AG09309 (cell line): ENCODE results near the gene KLF15.

ENCODE experiments used
- DNase-seq: peaks from one replicate; pipeline ENCODE4 v3.0.0-alpha.2; 2010; ENCODE audit warnings: low read depth
- H3K4me3 ChIP-seq: 2 replicates; pipeline ENCODE4 v1.5.1; 2011; ENCODE audit warnings: mild to moderate bottlenecking, low read depth, low read length, moderate library complexity; ENCODE audit not compliant: control insufficient read depth
- TF ChIP-seq, protein P1 (sequence below): IDR thresholded peaks from 2 replicates; pipeline ENCODE4 v1.5.1; 2011; ENCODE audit warnings: mild to moderate bottlenecking, low read depth, low read length, inconsistent platforms; ENCODE audit not compliant: insufficient read depth, control insufficient read depth; ENCODE audit errors: missing control alignments

Gene KLF15

DNA sequence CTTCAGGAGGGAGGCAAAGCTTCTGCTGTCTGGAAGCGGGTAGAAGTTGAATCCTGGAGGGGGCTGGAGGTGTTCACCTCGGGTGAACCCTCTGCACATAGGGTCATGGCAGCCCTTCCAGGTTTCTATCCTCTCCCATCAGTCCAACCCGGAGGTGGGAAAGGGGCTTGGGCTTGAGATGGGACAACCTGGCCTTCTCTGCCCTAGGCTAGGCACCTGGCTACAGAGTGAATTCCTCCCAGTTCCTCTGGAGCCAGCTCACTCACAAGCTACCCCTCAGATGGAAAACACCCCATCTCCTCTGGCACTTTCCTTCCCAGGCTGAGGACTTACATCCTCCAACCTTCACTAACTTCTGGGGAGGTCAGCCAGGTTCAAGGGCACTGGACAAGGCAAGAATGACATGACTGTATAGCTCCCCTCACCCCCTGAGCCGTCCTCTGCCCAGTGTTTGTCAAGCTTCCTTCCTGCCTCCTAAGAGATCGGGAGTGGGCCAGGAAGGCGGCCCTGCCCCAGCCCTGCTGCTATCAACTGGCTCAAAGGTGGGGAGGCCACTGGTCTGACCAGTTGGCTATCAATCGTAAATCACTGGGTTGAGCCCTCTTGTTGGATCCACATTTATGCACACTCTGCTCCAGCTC, 45.8 kb downstream of the KLF15 start:
- TF ChIP-seq, protein P1, sequence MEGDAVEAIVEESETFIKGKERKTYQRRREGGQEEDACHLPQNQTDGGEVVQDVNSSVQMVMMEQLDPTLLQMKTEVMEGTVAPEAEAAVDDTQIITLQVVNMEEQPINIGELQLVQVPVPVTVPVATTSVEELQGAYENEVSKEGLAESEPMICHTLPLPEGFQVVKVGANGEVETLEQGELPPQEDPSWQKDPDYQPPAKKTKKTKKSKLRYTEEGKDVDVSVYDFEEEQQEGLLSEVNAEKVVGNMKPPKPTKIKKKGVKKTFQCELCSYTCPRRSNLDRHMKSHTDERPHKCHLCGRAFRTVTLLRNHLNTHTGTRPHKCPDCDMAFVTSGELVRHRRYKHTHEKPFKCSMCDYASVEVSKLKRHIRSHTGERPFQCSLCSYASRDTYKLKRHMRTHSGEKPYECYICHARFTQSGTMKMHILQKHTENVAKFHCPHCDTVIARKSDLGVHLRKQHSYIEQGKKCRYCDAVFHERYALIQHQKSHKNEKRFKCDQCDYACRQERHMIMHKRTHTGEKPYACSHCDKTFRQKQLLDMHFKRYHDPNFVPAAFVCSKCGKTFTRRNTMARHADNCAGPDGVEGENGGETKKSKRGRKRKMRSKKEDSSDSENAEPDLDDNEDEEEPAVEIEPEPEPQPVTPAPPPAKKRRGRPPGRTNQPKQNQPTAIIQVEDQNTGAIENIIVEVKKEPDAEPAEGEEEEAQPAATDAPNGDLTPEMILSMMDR = no peak
- no peak for DNase-seq
- H3K4me3 ChIP-seq = no peak overlapping the region

DNA sequence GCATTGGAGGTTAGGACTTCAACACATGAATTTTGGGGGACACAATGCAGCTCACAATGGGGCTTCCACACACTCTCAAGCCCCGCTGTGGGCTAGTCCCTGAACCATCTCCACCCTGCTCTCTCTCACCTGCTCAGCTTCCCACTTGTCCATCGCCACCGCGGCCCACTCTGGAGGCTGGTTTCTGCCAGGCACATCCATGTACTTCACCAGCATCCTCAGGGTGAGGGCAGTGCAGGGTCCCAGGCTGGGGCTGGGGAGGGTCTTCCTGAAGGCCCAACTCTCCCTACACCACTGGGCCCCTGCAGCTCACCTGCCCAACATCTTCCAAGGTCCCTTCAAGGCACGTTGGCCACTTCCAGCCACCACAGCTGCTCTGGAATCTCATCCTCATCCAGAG, 46.4 kb downstream of the KLF15 start:
- TF ChIP-seq, protein P1 = no peak
- no peak for DNase-seq
- no peak overlapping the region for H3K4me3 ChIP-seq

DNA sequence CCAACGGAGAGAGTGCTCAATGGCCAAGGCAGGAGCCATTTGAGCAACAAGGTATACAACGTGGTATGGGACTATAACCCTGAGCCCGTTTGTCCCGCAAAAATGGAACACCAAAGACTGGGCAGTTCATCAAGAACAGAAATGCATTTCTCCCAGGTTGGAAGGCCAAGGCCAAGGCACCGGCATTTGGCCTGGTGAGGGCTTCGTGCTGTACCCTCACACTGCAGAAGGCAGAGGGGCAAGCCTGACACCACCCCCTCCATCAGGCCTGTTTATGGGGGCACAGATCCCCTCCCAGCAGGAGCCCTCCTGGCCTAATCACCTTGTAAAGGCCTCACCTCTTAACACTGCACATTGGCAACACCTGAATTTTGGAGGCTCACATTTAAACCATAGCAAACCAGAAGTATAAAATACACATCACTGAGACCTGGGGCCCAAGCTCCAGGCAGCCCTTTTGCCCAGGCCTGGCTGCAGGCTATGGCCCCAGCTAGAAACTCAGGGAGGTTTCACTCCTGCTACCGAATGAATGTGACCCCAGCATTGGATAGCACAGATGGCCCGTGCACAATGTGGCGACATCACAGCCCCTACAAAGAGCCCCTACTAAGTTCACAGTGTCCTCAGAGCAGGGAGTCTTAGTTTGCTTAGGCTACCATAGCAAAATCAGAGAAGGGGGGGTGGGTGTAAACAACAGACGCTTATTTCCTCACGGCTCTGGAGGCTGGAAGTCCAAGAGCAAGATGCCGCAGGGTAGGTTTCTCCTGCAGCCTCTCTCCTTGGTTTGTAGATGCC, 47.1 kb downstream of the KLF15 start:
- no peak overlapping the region for H3K4me3 ChIP-seq
- DNase-seq = no peak
- TF ChIP-seq, protein P1 = no peak

DNA sequence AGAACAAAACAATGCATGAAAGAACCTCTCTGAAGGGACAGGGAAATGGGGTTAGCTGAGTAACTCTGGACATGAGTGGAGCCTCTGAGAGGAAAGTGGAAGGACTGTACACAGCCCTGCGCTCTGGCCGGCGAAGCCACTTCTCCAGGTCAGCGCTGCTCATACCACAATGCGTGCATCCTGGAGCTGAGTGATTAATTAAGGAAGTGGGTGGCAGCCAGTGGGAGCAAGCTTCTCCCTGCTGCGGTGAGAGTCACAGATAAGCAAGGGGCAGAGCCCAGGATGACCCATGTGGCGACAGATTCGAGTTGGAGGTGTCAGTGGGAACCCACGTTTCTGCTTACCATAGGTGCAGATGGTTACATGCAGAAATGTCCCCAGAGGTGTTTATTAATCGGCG, 48.0 kb downstream of the KLF15 start:
- TF ChIP-seq, protein P1 = no peak
- no peak overlapping the region for H3K4me3 ChIP-seq
- no peak for DNase-seq

DNA sequence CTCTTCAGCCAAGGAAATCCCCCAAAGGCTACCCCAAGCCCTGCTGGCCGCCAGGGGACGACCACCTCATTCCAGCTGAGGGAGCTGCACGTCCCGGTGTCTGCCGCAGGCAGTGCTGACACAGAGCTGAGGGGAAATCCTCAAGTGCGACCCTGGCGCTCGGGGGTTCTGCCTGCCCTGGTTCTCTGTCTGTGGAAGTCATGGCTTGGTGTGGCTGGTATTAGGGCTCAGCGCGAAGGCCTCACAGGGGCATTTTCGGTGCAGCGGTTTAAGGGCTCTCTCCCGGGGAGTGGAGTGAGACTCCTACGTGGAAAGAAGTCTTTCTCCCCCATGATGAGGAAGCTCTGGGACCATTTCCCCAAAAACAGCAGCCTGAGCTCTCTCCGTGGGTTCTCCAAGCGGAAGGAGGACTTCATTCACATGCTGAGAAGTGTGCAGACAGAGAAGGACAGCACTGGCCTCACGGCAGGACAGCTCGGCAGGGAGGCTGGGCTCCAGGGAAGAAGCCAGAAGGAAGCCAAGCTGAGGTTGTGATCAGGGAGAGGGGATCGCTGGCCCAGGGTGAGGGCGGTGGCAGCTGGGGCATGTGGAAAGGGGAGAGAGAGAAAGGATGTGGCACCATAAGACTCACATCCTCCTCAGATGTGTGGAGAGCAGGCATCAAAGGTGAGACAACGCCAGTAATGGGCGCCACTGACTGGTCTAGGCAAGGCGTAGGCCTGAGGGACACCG, 48.6 kb downstream of the KLF15 start:
- no peak overlapping the region for H3K4me3 ChIP-seq
- TF ChIP-seq, protein P1 = no peak
- no peak for DNase-seq

DNA sequence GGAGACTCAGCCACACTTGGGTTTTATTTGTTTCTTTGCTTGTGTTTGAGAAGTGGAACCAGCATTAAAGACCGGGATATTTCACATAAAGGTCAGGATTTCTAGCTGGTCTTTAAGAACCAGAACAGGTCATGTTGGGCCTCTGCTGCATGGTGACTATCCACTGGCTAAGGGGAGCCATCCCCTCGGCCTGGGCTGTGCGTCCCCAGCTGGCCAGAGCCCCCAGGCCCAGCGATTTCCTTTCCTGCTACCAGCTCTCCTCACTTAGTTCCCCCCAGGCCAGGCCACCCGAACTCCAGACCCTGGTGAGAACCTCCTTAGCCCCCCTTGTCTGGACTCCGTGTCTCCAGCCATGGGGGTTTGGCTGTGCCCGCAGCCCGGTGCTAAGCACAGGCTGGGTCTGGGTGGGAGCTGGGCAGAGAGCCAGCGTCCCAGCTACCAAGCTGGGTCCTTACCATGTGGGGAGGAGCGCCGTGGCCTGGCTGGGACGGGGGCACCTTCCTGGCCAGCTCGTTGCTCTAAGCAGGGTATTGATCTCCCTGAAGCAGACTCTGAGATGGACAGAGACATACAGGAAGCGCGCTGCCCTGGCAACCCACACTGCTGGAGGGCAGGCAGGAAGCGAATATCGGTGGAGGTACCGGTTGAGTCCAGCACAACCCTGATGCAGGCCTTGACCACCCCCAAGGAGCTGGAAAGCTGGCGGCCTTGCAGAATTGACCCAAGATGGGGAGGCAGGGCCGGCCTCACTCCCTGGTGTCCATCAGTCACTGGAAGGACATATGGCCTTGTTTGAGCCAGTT, 49.4 kb downstream of the KLF15 start:
- DNase-seq = no peak
- no peak overlapping the region for H3K4me3 ChIP-seq
- TF ChIP-seq, protein P1 = no peak
